GM12878 (cell line): ENCODE data around the gene SEPHS1. TPM values are rescaled to one million over a fixed set of nuclear protein-coding genes. Genes with fewer than 3 reads are reported as not detected.
A peak's percentile ranks its signal among the peaks of the same experiment; 100 is the strongest.

Experiments used
- ATAC-seq: fragments of 200-7000 bp; cut with Tn5 transposase; 3 replicates; pipeline ENCODE4 v1.9.1; 2020; ENCODE audit warnings: mild to moderate bottlenecking, moderate library complexity
- BruUV-seq: library from RNA; stranded (reverse); fragments of 400-500 nt; replicated peaks from 2 replicates; lab custom pipeline; 2021; lab: Mats Ljungman, UMichigan
- CTCF ChIA-PET: fragments of 300-600 bp; sonication (Branson Sonifier 250); formaldehyde crosslinking; extraction: SDS; loops from one replicate; lab custom pipeline; 2021; ENCODE audit warnings: inconsistent platforms; lab: Yijun Ruan, JAX
- POLR2A ChIA-PET: fragments of 350-600 bp; formaldehyde crosslinking; extraction: SDS; loops from one replicate; lab custom pipeline; 2021; ENCODE audit warnings: inconsistent platforms; lab: Charles Lee
- RAD21 ChIA-PET: fragments of 300-600 bp; sonication (Branson Sonifier 250); formaldehyde crosslinking; loops from one replicate; lab custom pipeline; 2023; ENCODE audit warnings: antibody characterized with exemption; ENCODE audit not compliant: unreplicated experiment; lab: Charles Lee
- SMC1A ChIA-PET: fragments of 300-600 bp; sonication (Branson Sonifier 250); formaldehyde crosslinking; loops from one replicate; lab custom pipeline; 2023; ENCODE audit not compliant: unreplicated experiment, uncharacterized antibody; lab: Charles Lee
- DNase-seq: peaks from one replicate; pipeline ENCODE4 v3.0.0-alpha.2; 2011; ENCODE audit warnings: low read depth, low spot score
- FAIRE-seq: peaks from 3 replicates; lab custom pipeline; 2011; peaks lifted over from hg19 to GRCh38; lab: Jason Lieb, UNC
- H2AFZ ChIP-seq: 2 replicates; pipeline ENCODE4 v1.6.0; 2011; ENCODE audit warnings: low read depth, low read length, control low read depth; ENCODE audit not compliant: control insufficient read depth
- H3K27ac ChIP-seq: 2 replicates; pipeline ENCODE4 v1.5.1; 2011; ENCODE audit warnings: control low read depth; ENCODE audit not compliant: control insufficient read depth, insufficient read depth
- H3K27me3 ChIP-seq, 2 experiments: replicated peaks in 1 of 2; 2 replicates each; pipeline versions ENCODE4 v1.6.0 to v1.6.1; 2011; ENCODE audit warnings: low read length in 1 of 2; ENCODE audit not compliant: control insufficient read depth in 2 of 2, insufficient read depth in 2 of 2
- H3K36me3 ChIP-seq, 2 experiments: 2 replicates each; pipeline ENCODE4 v1.5.1; 2011; ENCODE audit warnings: low read length in 1 of 2; ENCODE audit not compliant: control insufficient read depth in 2 of 2, insufficient read depth in 2 of 2
- H3K4me1 ChIP-seq: 2 replicates; pipeline ENCODE4 v1.6.1; 2011; ENCODE audit warnings: mild to moderate bottlenecking, low read length, moderate library complexity, mixed read lengths; ENCODE audit not compliant: control insufficient read depth, insufficient read depth
- H3K4me2 ChIP-seq: 2 replicates; pipeline ENCODE4 v1.6.0; 2011; ENCODE audit warnings: control low read depth; ENCODE audit not compliant: control insufficient read depth, insufficient read depth
- H3K4me3 ChIP-seq: fragments of 200-600 bp; sonication (generic); 2 replicates; pipeline ENCODE4 v1.5.1; 2016
- H3K79me2 ChIP-seq: 2 replicates; pipeline ENCODE4 v1.6.0; 2011; ENCODE audit warnings: low read length; ENCODE audit not compliant: control insufficient read depth, insufficient read depth
- H3K9ac ChIP-seq: 2 replicates; pipeline ENCODE4 v1.8.0; 2011; ENCODE audit warnings: low read length, control low read depth, mixed read lengths; ENCODE audit not compliant: control insufficient read depth, insufficient read depth
- H3K9me3 ChIP-seq: replicated peaks from 3 replicates; pipeline ENCODE4 v1.5.1; 2011; ENCODE audit warnings: mild to moderate bottlenecking, low read length; ENCODE audit not compliant: control insufficient read depth, insufficient read depth
- H4K20me1 ChIP-seq: 2 replicates; pipeline ENCODE4 v1.6.0; 2011; ENCODE audit not compliant: control insufficient read depth, insufficient read depth
- BCL3 ChIP-seq: IDR thresholded peaks from 2 replicates; pipeline ENCODE4 v1.6.1; 2011; ENCODE audit warnings: borderline replicate concordance, low read depth, mild to moderate bottlenecking, moderate library complexity, low read length; ENCODE audit not compliant: insufficient read depth, poor library complexity, severe bottlenecking
- RAD21 ChIP-seq: IDR thresholded peaks from 2 replicates; pipeline ENCODE4 v1.6.1; 2011; ENCODE audit warnings: mild to moderate bottlenecking, low read depth, low read length, moderate library complexity; ENCODE audit not compliant: insufficient read depth
- SMC3 ChIP-seq: IDR thresholded peaks from 2 replicates; pipeline ENCODE4 v1.6.1; 2011; ENCODE audit warnings: low read length, improper control_type of control experiment, borderline replicate concordance
- TCF12 ChIP-seq: IDR thresholded peaks from 2 replicates; pipeline ENCODE4 v1.6.1; 2011; ENCODE audit warnings: low read depth, mild to moderate bottlenecking, low read length
- USF2 ChIP-seq: IDR thresholded peaks from 2 replicates; pipeline ENCODE4 v1.6.1; 2011; ENCODE audit warnings: low read depth, low read length, improper control_type of control experiment, borderline replicate concordance
- WGBS: methylation state at CpG from one replicate; pipeline ENCODE4 v1.1.6; 2016; ENCODE audit warnings: low lambda C conversion rate; ENCODE audit not compliant: insufficient replicate concordance, insufficient coverage; ENCODE audit errors: missing lambda C conversion rate; 5-methylcytosine and 5-hydroxymethylcytosine counted together
- in situ Hi-C: fragments of 300-500 bp; cut with MboI; formaldehyde crosslinking; loops from 9 replicates; pipeline ENCODE4 v1.14.3; 2018; ENCODE audit warnings: mixed read lengths
- intact Hi-C: fragments of 100-400 bp; cut with micrococcal nuclease; formaldehyde crosslinking; loops from one replicate; pipeline ENCODE4 v1.14.2; 2022; ENCODE audit not compliant: unreplicated experiment
- polyA plus RNA-seq, 11 experiments: library from polyadenylated mRNA; depleted of rRNA in 4 of 11; unstranded in 6 of 11; stranded (reverse) in 5 of 11; fragments of >200 nt; fragmentation: Nextera tagmentation in 4 of 11; fragmentation: Illumina TruSeq in 1 of 11; extraction: Ambion mirVana in 4 of 11; extraction: Trizol in 1 of 11; gene quantifications; 1 replicate in 1 of 11; 2 replicates in 10 of 11; pipeline versions ENCODE4 v1.2.1 to v1.2.3, GENCODE V29; 2011 to 2016; ENCODE audit warnings: inconsistent platforms in 2 of 11, missing spikeins in 2 of 11, low read depth in 1 of 11
- total RNA-seq, 4 experiments: library from RNA; depleted of rRNA in 3 of 4; stranded (reverse); fragments of >200 nt in 3 of 4; fragmentation: Illumina TruSeq in 1 of 4; extraction: Trizol in 1 of 4; gene quantifications; 2 replicates each; pipeline versions ENCODE4 v1.2.1 to v1.2.3, GENCODE V29; 2013 to 2021
- TF ChIP-seq, protein P1 (sequence below), 3 experiments: IDR thresholded peaks in 2 of 3; conservative IDR thresholded peaks in 1 of 3; 2 replicates each; pipeline ENCODE4 v1.5.1; 2011; ENCODE audit warnings: low read depth in 3 of 3, low read length in 3 of 3, mild to moderate bottlenecking in 3 of 3, control low read depth in 2 of 3, moderate library complexity in 2 of 3, inconsistent platforms in 1 of 3, mixed read lengths in 1 of 3; ENCODE audit not compliant: control insufficient read depth in 2 of 3, insufficient read depth in 1 of 3; ENCODE audit errors: extremely low read depth in 1 of 3

The SEPHS1 gene
- total and polyA plus RNA-seq, 10 of the 15 experiments (the other 5 are each of a cell fraction or from before 2014, with no cell fraction given): 14.7 to 85.4 (median 48.5) TPM

DNA sequence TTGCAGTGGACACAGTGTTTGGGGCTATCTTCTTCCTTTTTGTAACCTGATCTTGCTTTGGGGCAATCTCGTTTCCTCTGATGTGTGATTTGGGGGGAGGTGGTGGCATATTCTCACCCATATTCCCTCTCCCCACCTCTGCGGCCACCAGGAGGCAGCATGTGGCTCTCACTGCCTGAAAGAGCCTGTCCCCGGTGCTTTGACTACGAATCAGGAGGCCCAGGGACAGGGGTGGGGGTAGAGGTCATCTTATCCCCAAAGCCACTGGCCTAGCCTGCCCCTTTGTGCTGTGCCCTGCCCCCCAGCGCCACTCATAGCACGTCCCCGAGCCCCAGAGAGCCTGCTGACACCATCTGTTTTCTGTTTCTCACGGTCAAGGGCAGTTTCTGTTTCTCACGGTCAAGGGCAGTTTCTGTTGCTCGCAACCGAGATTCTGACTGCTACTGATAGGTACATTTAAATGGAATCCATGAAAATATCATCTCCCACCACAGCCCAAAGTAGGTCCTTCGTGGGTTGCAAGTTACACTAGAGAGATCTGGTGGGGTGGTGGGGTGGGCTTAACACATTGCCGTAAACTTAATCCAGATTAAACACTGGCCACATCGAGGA is 76.4 kb downstream of the SEPHS1 start:
- BruUV-seq: no TSS peak
- intact Hi-C loops: loop anchor here (1.0 kb wide), 2 partner anchors 31 to 81 kb away; no protein-coding TSS in a partner anchor
- H3K79me2 ChIP-seq: no peaks in the 10 kb centered on the region
- WGBS: 31% methylated on average over 14 of the region's 14 CpGs
- H3K27ac ChIP-seq: no peak overlapping the region
- no peak for FAIRE-seq
- H4K20me1 ChIP-seq: no peaks in the 10 kb centered on the region
- H3K36me3 ChIP-seq: no peaks in the 10 kb centered on the region
- H3K4me3 ChIP-seq: no peak overlapping the region
- ATAC-seq: peak; percentile 97
- ChIA-PET CTCF (interaction anchor here (0.9 to 4.9 kb wide), 4 partner anchors 20 to 31 kb away, joined by 3 to 22 read pairs (median 4); partner anchors contain the start of gene PHYH), SMC1A (interaction anchor here (1.7 kb wide), 2 partner anchors 17 to 32 kb away, joined by 5 to 6 read pairs; no protein-coding TSS in a partner anchor), POLR2A (no interaction called here), RAD21 (interaction anchor here (1.2 kb wide), 1 partner anchor 32 kb away, joined by 5 read pairs; no protein-coding TSS in a partner anchor)
- H3K4me2 ChIP-seq: 0 out of 2 replicates have a peak overlapping the region, but pooled peaks have one; percentile 19
- TF ChIP-seq, protein P1, sequence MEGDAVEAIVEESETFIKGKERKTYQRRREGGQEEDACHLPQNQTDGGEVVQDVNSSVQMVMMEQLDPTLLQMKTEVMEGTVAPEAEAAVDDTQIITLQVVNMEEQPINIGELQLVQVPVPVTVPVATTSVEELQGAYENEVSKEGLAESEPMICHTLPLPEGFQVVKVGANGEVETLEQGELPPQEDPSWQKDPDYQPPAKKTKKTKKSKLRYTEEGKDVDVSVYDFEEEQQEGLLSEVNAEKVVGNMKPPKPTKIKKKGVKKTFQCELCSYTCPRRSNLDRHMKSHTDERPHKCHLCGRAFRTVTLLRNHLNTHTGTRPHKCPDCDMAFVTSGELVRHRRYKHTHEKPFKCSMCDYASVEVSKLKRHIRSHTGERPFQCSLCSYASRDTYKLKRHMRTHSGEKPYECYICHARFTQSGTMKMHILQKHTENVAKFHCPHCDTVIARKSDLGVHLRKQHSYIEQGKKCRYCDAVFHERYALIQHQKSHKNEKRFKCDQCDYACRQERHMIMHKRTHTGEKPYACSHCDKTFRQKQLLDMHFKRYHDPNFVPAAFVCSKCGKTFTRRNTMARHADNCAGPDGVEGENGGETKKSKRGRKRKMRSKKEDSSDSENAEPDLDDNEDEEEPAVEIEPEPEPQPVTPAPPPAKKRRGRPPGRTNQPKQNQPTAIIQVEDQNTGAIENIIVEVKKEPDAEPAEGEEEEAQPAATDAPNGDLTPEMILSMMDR (IDR thresholded peaks at IDR 0.05 in 2 of 3, conservative IDR thresholded peaks at IDR 0.05 in 1 of 3; ENCODE audit: control insufficient read depth in 2 of 3, extremely low read depth in 1 of 3, insufficient read depth in 1 of 3, low read depth in 3 of 3, low read length in 3 of 3): peak; percentile 55 to 72 (median 62)
- TF ChIP-seq TCF12 (0 out of 2 replicates have a peak, but pooled peaks have one; percentile 3), RAD21 (peak; percentile 66), USF2 (no peak), BCL3 (no peak), SMC3 (peak; percentile 65; the same call in 1 of the 2 replicates)
- H3K4me1 ChIP-seq: peaks cover 4% of the 10 kb centered on the region; the same call in 1 of the 2 replicates
- no peak overlapping the region for H3K9ac ChIP-seq
- H2AFZ ChIP-seq: peak overlapping the region; percentile 39; the same call in 1 of the 2 replicates
- no peaks in the 10 kb centered on the region for H3K27me3 ChIP-seq
- in situ Hi-C loops: no loop called here
- no peak for DNase-seq
- H3K9me3 ChIP-seq: no peaks in the 10 kb centered on the region
